Lung (tissue), 12 donors: ENCODE measurements around the gene NCK1. TPM values are rescaled to one million over a fixed set of nuclear protein-coding genes. Genes with fewer than 3 reads are reported as not detected.

Experiments
- ATAC-seq: fragments of 200-7000 bp; cut with Tn5 transposase; one replicate; pipeline ENCODE4 v1.9.1; 2020; ENCODE audit warnings: moderate number of reproducible peaks; ENCODE audit not compliant: insufficient read depth, low FRiP score
- DNase-seq, 3 donors: peaks; one replicate each; pipeline ENCODE4 v3.0.0-alpha.2; 2013 to 2017
- H3K27ac ChIP-seq, 2 donors: one replicate each; pipeline ENCODE4 v1.5.1; 2013; ENCODE audit warnings: mild to moderate bottlenecking in 2 of 2, moderate library complexity in 2 of 2, control low read depth in 1 of 2, inconsistent platforms in 1 of 2, low read depth in 1 of 2, low read length in 1 of 2
- H3K27me3 ChIP-seq, 3 donors: one replicate each; pipeline ENCODE4 v1.5.1; 2013; ENCODE audit warnings: low read length in 2 of 3; ENCODE audit not compliant: control insufficient read depth in 3 of 3, insufficient read depth in 3 of 3
- H3K36me3 ChIP-seq, 4 donors: one replicate each; pipeline ENCODE4 v1.5.1; 2013; ENCODE audit warnings: low read length in 4 of 4, mild to moderate bottlenecking in 1 of 4, moderate library complexity in 1 of 4; ENCODE audit not compliant: control insufficient read depth in 4 of 4, insufficient read depth in 4 of 4
- H3K4me1 ChIP-seq, 5 donors: one replicate each; pipeline ENCODE4 v1.5.1; 2013; ENCODE audit warnings: low read length in 5 of 5, mild to moderate bottlenecking in 2 of 5, moderate library complexity in 1 of 5; ENCODE audit not compliant: control insufficient read depth in 5 of 5, insufficient read depth in 5 of 5
- H3K4me3 ChIP-seq: one replicate; pipeline ENCODE4 v1.5.1; 2013; ENCODE audit warnings: mild to moderate bottlenecking, control low read depth, moderate library complexity
- H3K9ac ChIP-seq, 2 donors: one replicate each; pipeline ENCODE4 v1.5.1; 2013; ENCODE audit warnings: low read length in 2 of 2, control low read depth in 1 of 2; ENCODE audit not compliant: insufficient read depth in 1 of 2
- H3K9me3 ChIP-seq, 4 donors: one replicate each; pipeline ENCODE4 v1.5.1; 2013; ENCODE audit warnings: low read length in 3 of 4, mild to moderate bottlenecking in 1 of 4, moderate library complexity in 1 of 4; ENCODE audit not compliant: control insufficient read depth in 4 of 4, insufficient read depth in 3 of 4
- CTCF ChIP-seq: IDR thresholded peaks from 2 replicates; pipeline ENCODE4 v1.5.1; 2012; ENCODE audit warnings: mild to moderate bottlenecking; ENCODE audit errors: control extremely low read depth, extremely low read depth
- WGBS, 2 donors: extraction: QIAGEN DNeasy Blood & Tissue Kit; methylation state at CpG; one replicate each; pipeline ENCODE4 v1.1.7; 2013; 5-methylcytosine and 5-hydroxymethylcytosine counted together
- polyA plus RNA-seq, 2 donors: library from polyadenylated mRNA; stranded (reverse); fragments of 200-250 nt; gene quantifications; one replicate each; pipeline ENCODE4 v1.2.1, GENCODE V29; 2013
- total RNA-seq, 2 donors: library from RNA; depleted of rRNA in 1 of 2; stranded (reverse); fragments of >200 nt in 1 of 2; gene quantifications; one replicate each; pipeline ENCODE4 v1.2.1, GENCODE V29; 2014 to 2021
- donor health status: control.
- donor health status: control.
- donor health status: Bipolar disorder and iron deficiency.
- donor health status: healthy.
- donor health status: DM: yes; HTN: yes; CAD: no.

Gene NCK1
- total and polyA plus RNA-seq, 4 donors: 11.3 to 68.0 (median 30.2) TPM

GRCh38 chr3:136937851-136938250 is 75.8 kb downstream of the NCK1 start:
- whole genome bisulfite sequencing, 2 donors: 38 to 49% methylated on average over 2 of the region's 2 CpGs
- no peak for TF ChIP-seq CTCF
- no peak overlapping the region for H3K9ac ChIP-seq
- ATAC-seq: no peak
- H3K27ac ChIP-seq: no peak overlapping the region
- H3K4me1 ChIP-seq: peaks cover 0 to 8% (median 0%) of the 10 kb centered on the region in 5 donors
- no peak overlapping the region for H3K4me3 ChIP-seq
- peaks cover 0 to 3% (median 3%) of the 10 kb centered on the region in 4 donors for H3K36me3 ChIP-seq
- no peaks in the 10 kb centered on the region for H3K27me3 ChIP-seq
- peak in 1 of 3 donors; percentile 25 for DNase-seq
- peaks cover 0 to 7% (median 0%) of the 10 kb centered on the region in 4 donors for H3K9me3 ChIP-seq

GRCh38 chr3:136938334-136938733 is 76.3 kb downstream of the NCK1 start:
- Histone ChIP-seq H3K27ac (no peak overlapping the region), H3K4me1 (peaks cover 0 to 8% (median 0%) of the 10 kb centered on the region in 5 donors)
- ATAC-seq: no peak

GRCh38 chr3:136939489-136939888 is 77.5 kb downstream of the NCK1 start:
- H3K36me3 ChIP-seq: peaks cover 0 to 3% (median 2%) of the 10 kb centered on the region in 4 donors
- H3K4me1 ChIP-seq: peaks cover 0 to 8% (median 0%) of the 10 kb centered on the region in 5 donors

More at GRCh38 chr3:136938334-136938733, 76.3 kb downstream of the NCK1 start:
- no peak overlapping the region for H3K4me3 ChIP-seq
- H3K9me3 ChIP-seq: peaks cover 0 to 7% (median 0%) of the 10 kb centered on the region in 4 donors
- no peak for DNase-seq
- TF ChIP-seq CTCF: no peak
- H3K27me3 ChIP-seq: no peaks in the 10 kb centered on the region
- no peak overlapping the region for H3K9ac ChIP-seq
- peaks cover 0 to 3% (median 3%) of the 10 kb centered on the region in 4 donors for H3K36me3 ChIP-seq

More at GRCh38 chr3:136939489-136939888, 77.5 kb downstream of the NCK1 start:
- Histone ChIP-seq H3K27ac (no peak overlapping the region), H3K4me3 (no peak overlapping the region), H3K27me3 (no peaks in the 10 kb centered on the region), H3K9ac (no peak overlapping the region), H3K9me3 (peaks cover 0 to 7% (median 0%) of the 10 kb centered on the region in 4 donors)
- 84% methylated on average over 1 of the region's 1 CpG for WGBS, 2 donors
- no peak for TF ChIP-seq CTCF
- DNase-seq (no peak), ATAC-seq (no peak)
